Ascending aorta (tissue), 2 donors: Measurements from ENCODE around the gene SULT4A1. TPM values are rescaled to one million over a fixed set of nuclear protein-coding genes. Genes with fewer than 3 reads are reported as not detected.

ENCODE experiments used
- DNase-seq, 2 donors: peaks; one replicate each; pipeline ENCODE4 v3.0.0-alpha.2; 2019; ENCODE audit warnings: low spot score in 2 of 2
- H3K27ac ChIP-seq, 2 donors: fragments of 200-600 bp; sonication (generic); one replicate each; pipeline ENCODE4 v1.5.1; 2016 to 2017; ENCODE audit warnings: mild to moderate bottlenecking in 1 of 2
- H3K27me3 ChIP-seq: fragments of 200-600 bp; sonication (generic); one replicate; pipeline ENCODE4 v1.5.1; 2017
- H3K36me3 ChIP-seq, 2 donors: fragments of 200-600 bp; sonication (generic); one replicate each; pipeline ENCODE4 v1.5.1; 2016
- H3K4me1 ChIP-seq, 2 donors: fragments of 200-600 bp; sonication (generic); one replicate each; pipeline ENCODE4 v1.5.1; 2016 to 2017; ENCODE audit warnings: mild to moderate bottlenecking in 1 of 2
- H3K4me3 ChIP-seq, 2 donors: fragments of 200-600 bp; sonication (generic); one replicate each; pipeline ENCODE4 v1.5.1; 2016 to 2017; ENCODE audit warnings: mild to moderate bottlenecking in 1 of 2
- H3K9me3 ChIP-seq, 2 donors: fragments of 200-600 bp; sonication (generic); one replicate each; pipeline ENCODE4 v1.5.1; 2016
- CTCF ChIP-seq, 3 experiments: fragments of 200-600 bp in 2 of 3; fragments of 450-650 bp in 1 of 3; sonication (generic) in 2 of 3; IDR thresholded peaks; one replicate each; pipeline ENCODE4 v1.5.1; 2016 to 2019; ENCODE audit warnings: antibody characterized with exemption in 3 of 3, mild to moderate bottlenecking in 1 of 3, moderate library complexity in 1 of 3
- intact Hi-C: fragments of 100-400 bp; cut with DNase I; formaldehyde crosslinking; loops from one replicate; pipeline ENCODE4 v1.15.1; 2023
- total RNA-seq: library from RNA; depleted of rRNA; stranded (reverse); fragments of >200 nt; gene quantifications from one replicate; pipeline ENCODE4 v1.1.0, GENCODE V29; 2016

The SULT4A1 gene
- total RNA-seq, 1 donor from 2014 or later: not detected

- intact Hi-C loops: no loop called here
- H3K9me3 ChIP-seq: no peaks in the 10 kb centered on the region
- H3K27me3 ChIP-seq: no peaks in the 10 kb centered on the region
- H3K27ac ChIP-seq: no peak overlapping the region
- no peak for DNase-seq
- H3K4me1 ChIP-seq: no peaks in the 10 kb centered on the region
- H3K4me3 ChIP-seq: no peak overlapping the region
- no peak for TF ChIP-seq CTCF (IDR thresholded peaks at IDR 0.05)
- no peaks in the 10 kb centered on the region for H3K36me3 ChIP-seq
Measured at GRCh38 chr22:43893266-43893665, 31.0 kb upstream of the SULT4A1 start.

GRCh38 chr22:43892183-43892894 lies 30.0 kb upstream of the SULT4A1 start:
- TF ChIP-seq CTCF (IDR thresholded peaks at IDR 0.05): no peak
- Histone ChIP-seq H3K4me3 (no peak overlapping the region), H3K4me1 (no peaks in the 10 kb centered on the region), H3K27ac (no peak overlapping the region), H3K27me3 (no peaks in the 10 kb centered on the region), H3K36me3 (no peaks in the 10 kb centered on the region), H3K9me3 (no peaks in the 10 kb centered on the region)
- intact Hi-C loops: no loop called here
- DNase-seq: no peak

- H3K4me3 ChIP-seq: no peak within 1 kb of the TSS
- H3K9me3 ChIP-seq: no peaks in the 10 kb centered on the region
Measured at GRCh38 chr22:43891360-43892182, 29.3 kb upstream of the SULT4A1 start, which contains the start of gene PNPLA5. PNPLA5 (minus strand) TSS chr22:43892013; CDS start chr22:43891880, 133 bp downstream.

GRCh38 chr22:43890901-43891331 lies 28.6 kb upstream of the SULT4A1 start:
- Histone ChIP-seq H3K36me3 (no peaks in the 10 kb centered on the region), H3K4me3 (no peak overlapping the region), H3K27ac (no peak overlapping the region), H3K9me3 (no peaks in the 10 kb centered on the region), H3K4me1 (no peaks in the 10 kb centered on the region), H3K27me3 (no peaks in the 10 kb centered on the region)
- TF ChIP-seq CTCF (IDR thresholded peaks at IDR 0.05): no peak
- intact Hi-C loops: no loop called here
- no peak for DNase-seq

More at GRCh38 chr22:43891360-43892182, 29.3 kb upstream of the SULT4A1 start, which contains the start of gene PNPLA5:
- Histone ChIP-seq H3K4me1 (no peaks in the 10 kb centered on the region), H3K36me3 (no peaks in the 10 kb centered on the region), H3K27ac (no peak within 1 kb of the TSS), H3K27me3 (no peaks in the 10 kb centered on the region)
- TF ChIP-seq CTCF (IDR thresholded peaks at IDR 0.05): no peak
- intact Hi-C loops: no loop called here
- no peak for DNase-seq

GRCh38 chr22:43889860-43890253 lies 27.5 kb upstream of the SULT4A1 start:
- no peaks in the 10 kb centered on the region for H3K27me3 ChIP-seq
- intact Hi-C loops: no loop called here
- H3K4me3 ChIP-seq: no peak overlapping the region
- no peak overlapping the region for H3K27ac ChIP-seq
- no peak for TF ChIP-seq CTCF (IDR thresholded peaks at IDR 0.05)
- H3K36me3 ChIP-seq: no peaks in the 10 kb centered on the region
- no peak for DNase-seq
- no peaks in the 10 kb centered on the region for H3K9me3 ChIP-seq
- H3K4me1 ChIP-seq: no peaks in the 10 kb centered on the region
